ENCODE results near the gene NOL9.

The NOL9 gene

GRCh38 chr1:6505367-6506209, 48.7 kb downstream of the NOL9 start:
- H3K4me1 ChIP-seq (ENCODE audit: control insufficient read depth, low read depth, low read length) = no peaks in the 10 kb centered on the region
- H3K27me3 ChIP-seq (ENCODE audit: control insufficient read depth, insufficient read depth, low read length) = no peaks in the 10 kb centered on the region
- no peaks in the 10 kb centered on the region for H3K9me3 ChIP-seq (ENCODE audit: control insufficient read depth, low read depth, low read length)
- H3K27ac ChIP-seq (ENCODE audit: low read length) = no peak overlapping the region
- no peak overlapping the region for H3K4me3 ChIP-seq (ENCODE audit: low read length)
- no peaks in the 10 kb centered on the region for H3K36me3 ChIP-seq (ENCODE audit: control insufficient read depth, low read depth, low read length)
- no peak overlapping the region for H3K9ac ChIP-seq (ENCODE audit: low read length)

GRCh38 chr1:6504887-6505286, 49.4 kb downstream of the NOL9 start:
- Histone ChIP-seq H3K27me3 (ENCODE audit: control insufficient read depth, insufficient read depth, low read length) (no peaks in the 10 kb centered on the region), H3K36me3 (ENCODE audit: control insufficient read depth, low read depth, low read length) (no peaks in the 10 kb centered on the region), H3K4me3 (ENCODE audit: low read length) (no peak overlapping the region), H3K4me1 (ENCODE audit: control insufficient read depth, low read depth, low read length) (no peaks in the 10 kb centered on the region), H3K27ac (ENCODE audit: low read length) (no peak overlapping the region), H3K9ac (ENCODE audit: low read length) (no peak overlapping the region), H3K9me3 (ENCODE audit: control insufficient read depth, low read depth, low read length) (no peaks in the 10 kb centered on the region)

GRCh38 chr1:6503884-6504602, 50.3 kb downstream of the NOL9 start:
- H3K27me3 ChIP-seq (ENCODE audit: control insufficient read depth, insufficient read depth, low read length) = no peaks in the 10 kb centered on the region
- H3K27ac ChIP-seq (ENCODE audit: low read length) = no peak overlapping the region
- no peaks in the 10 kb centered on the region for H3K4me1 ChIP-seq (ENCODE audit: control insufficient read depth, low read depth, low read length)
- no peaks in the 10 kb centered on the region for H3K36me3 ChIP-seq (ENCODE audit: control insufficient read depth, low read depth, low read length)
- H3K9me3 ChIP-seq (ENCODE audit: control insufficient read depth, low read depth, low read length) = no peaks in the 10 kb centered on the region
- no peak overlapping the region for H3K9ac ChIP-seq (ENCODE audit: low read length)
- H3K4me3 ChIP-seq (ENCODE audit: low read length) = no peak overlapping the region

GRCh38 chr1:6502000-6502891, 52.1 kb downstream of the NOL9 start:
- Histone ChIP-seq H3K27ac (ENCODE audit: low read length) (no peak overlapping the region), H3K27me3 (ENCODE audit: control insufficient read depth, insufficient read depth, low read length) (peaks cover 9% of the 10 kb centered on the region), H3K36me3 (ENCODE audit: control insufficient read depth, low read depth, low read length) (no peaks in the 10 kb centered on the region), H3K9ac (ENCODE audit: low read length) (no peak overlapping the region), H3K9me3 (ENCODE audit: control insufficient read depth, low read depth, low read length) (no peaks in the 10 kb centered on the region), H3K4me1 (ENCODE audit: control insufficient read depth, low read depth, low read length) (no peaks in the 10 kb centered on the region), H3K4me3 (ENCODE audit: low read length) (no peak overlapping the region)

GRCh38 chr1:6501279-6501813, 53.0 kb downstream of the NOL9 start:
- Histone ChIP-seq H3K4me3 (ENCODE audit: low read length) (no peak overlapping the region), H3K36me3 (ENCODE audit: control insufficient read depth, low read depth, low read length) (no peaks in the 10 kb centered on the region), H3K9me3 (ENCODE audit: control insufficient read depth, low read depth, low read length) (no peaks in the 10 kb centered on the region), H3K27me3 (ENCODE audit: control insufficient read depth, insufficient read depth, low read length) (peaks cover 15% of the 10 kb centered on the region), H3K4me1 (ENCODE audit: control insufficient read depth, low read depth, low read length) (peaks cover 4% of the 10 kb centered on the region), H3K9ac (ENCODE audit: low read length) (no peak overlapping the region), H3K27ac (ENCODE audit: low read length) (no peak overlapping the region)

- H3K9ac ChIP-seq (ENCODE audit: low read length) = no peak overlapping the region
- H3K9me3 ChIP-seq (ENCODE audit: control insufficient read depth, low read depth, low read length) = no peaks in the 10 kb centered on the region
- peaks cover 22% of the 10 kb centered on the region for H3K27me3 ChIP-seq (ENCODE audit: control insufficient read depth, insufficient read depth, low read length)
- H3K4me3 ChIP-seq (ENCODE audit: low read length) = no peak overlapping the region
- H3K4me1 ChIP-seq (ENCODE audit: control insufficient read depth, low read depth, low read length) = peaks cover 10% of the 10 kb centered on the region
- no peaks in the 10 kb centered on the region for H3K36me3 ChIP-seq (ENCODE audit: control insufficient read depth, low read depth, low read length)
- H3K27ac ChIP-seq (ENCODE audit: low read length) = no peak overlapping the region
These were observed 53.6 kb downstream of the NOL9 start for GRCh38 chr1:6500544-6501278.

GRCh38 chr1:6499296-6499695, 55.0 kb downstream of the NOL9 start:
- no peak overlapping the region for H3K4me3 ChIP-seq (ENCODE audit: low read length)
- no peaks in the 10 kb centered on the region for H3K9me3 ChIP-seq (ENCODE audit: control insufficient read depth, low read depth, low read length)
- H3K9ac ChIP-seq (ENCODE audit: low read length) = no peak overlapping the region
- H3K27ac ChIP-seq (ENCODE audit: low read length) = no peak overlapping the region
- H3K36me3 ChIP-seq (ENCODE audit: control insufficient read depth, low read depth, low read length) = no peaks in the 10 kb centered on the region
- peaks cover 24% of the 10 kb centered on the region for H3K27me3 ChIP-seq (ENCODE audit: control insufficient read depth, insufficient read depth, low read length)
- peaks cover 12% of the 10 kb centered on the region for H3K4me1 ChIP-seq (ENCODE audit: control insufficient read depth, low read depth, low read length)

- H3K4me1 ChIP-seq (ENCODE audit: control insufficient read depth, low read depth, low read length) = peaks cover 12% of the 10 kb centered on the region
- no peak overlapping the region for H3K27ac ChIP-seq (ENCODE audit: low read length)
- H3K9ac ChIP-seq (ENCODE audit: low read length) = no peak overlapping the region
- no peaks in the 10 kb centered on the region for H3K9me3 ChIP-seq (ENCODE audit: control insufficient read depth, low read depth, low read length)
- peaks cover 24% of the 10 kb centered on the region for H3K27me3 ChIP-seq (ENCODE audit: control insufficient read depth, insufficient read depth, low read length)
- H3K36me3 ChIP-seq (ENCODE audit: control insufficient read depth, low read depth, low read length) = no peaks in the 10 kb centered on the region
- H3K4me3 ChIP-seq (ENCODE audit: low read length) = no peak overlapping the region
These were observed 55.7 kb downstream of the NOL9 start for GRCh38 chr1:6498576-6499111.

GRCh38 chr1:6497867-6498575, 56.3 kb downstream of the NOL9 start:
- peaks cover 24% of the 10 kb centered on the region for H3K27me3 ChIP-seq (ENCODE audit: control insufficient read depth, insufficient read depth, low read length)
- H3K9ac ChIP-seq (ENCODE audit: low read length) = no peak overlapping the region
- no peak overlapping the region for H3K27ac ChIP-seq (ENCODE audit: low read length)
- H3K4me1 ChIP-seq (ENCODE audit: control insufficient read depth, low read depth, low read length) = peaks cover 12% of the 10 kb centered on the region
- peak overlapping the region; percentile 66 for H3K4me3 ChIP-seq (ENCODE audit: low read length)
- no peaks in the 10 kb centered on the region for H3K36me3 ChIP-seq (ENCODE audit: control insufficient read depth, low read depth, low read length)
- H3K9me3 ChIP-seq (ENCODE audit: control insufficient read depth, low read depth, low read length) = no peaks in the 10 kb centered on the region

GRCh38 chr1:6497215-6497866, 57.0 kb downstream of the NOL9 start:
- Histone ChIP-seq H3K9ac (ENCODE audit: low read length) (no peak overlapping the region), H3K9me3 (ENCODE audit: control insufficient read depth, low read depth, low read length) (no peaks in the 10 kb centered on the region), H3K4me1 (ENCODE audit: control insufficient read depth, low read depth, low read length) (peaks cover 12% of the 10 kb centered on the region), H3K27me3 (ENCODE audit: control insufficient read depth, insufficient read depth, low read length) (peaks cover 24% of the 10 kb centered on the region), H3K4me3 (ENCODE audit: low read length) (peak overlapping the region; percentile 66), H3K36me3 (ENCODE audit: control insufficient read depth, low read depth, low read length) (no peaks in the 10 kb centered on the region), H3K27ac (ENCODE audit: low read length) (no peak overlapping the region)

Data from iPS-18a (cell line).